GM19438 (cell line): Measurements from ENCODE around the gene CCDC88B.
"Not testable (repeated sequence)": the region's sequence is repeated elsewhere in the genome, so short reads cannot be mapped to it uniquely, and the experiment has no call there.

Experiments
- ATAC-seq: cut with Tn5 transposase; IDR thresholded peaks from one replicate; pipeline ENCODE4 v1.9.1; 2021; ENCODE audit warnings: low read depth; ENCODE audit not compliant: unreplicated experiment

Gene CCDC88B

DNA sequence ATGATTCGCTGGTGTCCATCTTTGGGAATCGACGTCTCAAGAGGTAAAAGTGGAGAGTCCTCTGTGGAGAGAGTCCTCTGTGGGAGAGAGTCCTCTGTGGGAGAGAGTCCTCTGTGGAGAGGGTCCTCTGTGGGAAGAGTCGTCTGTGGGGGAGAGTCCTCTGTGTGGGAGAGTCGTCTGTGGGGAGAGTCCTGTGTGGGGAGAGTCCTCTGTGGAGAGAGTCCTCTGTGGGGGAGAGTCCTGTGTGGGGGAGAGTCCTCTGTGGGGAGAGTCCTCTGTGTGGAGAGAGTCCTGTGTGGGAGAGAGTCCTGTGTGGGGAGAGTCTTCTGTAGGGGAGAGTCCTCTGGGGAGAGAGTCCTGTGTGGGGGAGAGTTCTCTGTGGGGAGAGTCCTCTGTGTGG lies 19.0 kb upstream of the CCDC88B start:
- ATAC-seq: no peak

- ATAC-seq: no peak
These were observed 18.5 kb upstream of the CCDC88B start for GRCh38 chr11:64321533-64321932.

DNA sequence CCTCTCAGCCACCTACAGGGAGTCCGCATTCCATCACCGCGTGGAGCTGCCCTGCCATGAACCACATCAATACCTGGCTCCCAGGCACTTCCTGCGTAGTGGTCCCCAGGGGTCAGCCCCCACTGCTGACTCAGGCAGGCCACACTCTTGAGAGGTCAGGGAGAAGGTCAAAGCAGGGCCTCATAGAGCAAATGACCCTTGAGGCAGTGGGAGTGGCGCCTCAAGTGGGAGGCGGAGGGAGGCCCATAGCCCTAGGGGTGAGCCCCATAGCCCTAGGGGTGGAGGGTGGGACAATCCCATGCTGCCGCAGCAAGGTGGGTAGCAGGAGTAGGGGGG lies 17.1 kb upstream of the CCDC88B start:
- ATAC-seq: no peak

GRCh38 chr11:64323373-64323772 lies 16.6 kb upstream of the CCDC88B start:
- no peak for ATAC-seq

GRCh38 chr11:64323984-64324383 lies 16.0 kb upstream of the CCDC88B start:
- not testable (repeated sequence) for ATAC-seq

DNA sequence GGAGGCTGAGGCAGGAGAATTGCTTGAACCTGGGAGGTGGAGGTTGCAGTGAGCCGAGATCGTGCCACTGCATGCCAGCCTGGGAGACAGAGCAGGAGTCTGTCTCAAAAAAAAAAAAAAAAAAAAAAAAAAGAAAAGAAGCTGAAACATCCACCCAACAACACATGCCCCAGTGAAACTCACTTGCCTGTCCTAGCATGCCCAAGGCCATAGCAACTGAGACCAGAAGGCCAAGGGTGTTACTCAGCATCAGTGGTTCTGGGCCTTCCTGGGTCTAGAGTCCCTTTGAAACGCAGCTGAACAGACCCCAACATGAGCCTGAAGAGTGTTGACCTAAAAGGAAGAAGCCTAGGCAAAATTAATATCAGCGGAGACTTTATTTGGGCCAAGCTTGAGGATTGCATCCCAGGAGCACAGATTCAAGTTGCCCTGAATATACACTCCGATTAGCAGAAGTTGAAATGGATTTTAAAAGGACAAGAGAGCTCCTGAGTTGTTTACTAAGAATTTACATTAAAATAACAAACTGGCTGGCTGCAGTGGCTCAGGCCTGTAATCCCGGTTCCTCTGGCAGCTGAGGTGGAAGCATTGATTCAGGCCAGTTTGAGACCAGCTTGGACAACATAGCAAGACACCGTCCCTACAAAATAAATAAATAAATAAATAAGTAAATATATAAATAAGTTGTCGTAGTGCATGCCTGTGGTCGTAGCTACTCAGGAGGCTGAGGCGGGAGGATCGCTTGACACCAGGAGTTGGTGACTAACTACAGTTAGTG lies 15.1 kb upstream of the CCDC88B start:
- no peak for ATAC-seq

DNA sequence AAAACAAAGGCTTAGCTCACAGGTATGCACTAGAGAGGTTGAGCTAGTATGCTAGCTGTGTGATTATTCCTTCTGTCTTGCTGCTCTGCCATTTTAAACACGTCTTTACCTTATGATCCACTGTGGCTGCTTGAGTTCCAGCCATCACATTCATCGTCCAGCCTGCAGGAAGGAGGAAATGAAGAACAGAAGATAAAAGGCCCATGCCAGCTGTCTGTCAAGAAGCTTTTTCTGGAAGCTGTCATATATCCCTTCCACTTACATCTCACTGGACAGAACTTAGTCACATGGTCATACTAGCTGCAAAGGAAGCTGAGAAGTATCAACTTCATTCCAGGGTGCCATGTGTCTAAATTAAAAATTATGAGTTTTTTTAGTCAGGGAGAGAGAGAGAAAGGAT lies 12.6 kb upstream of the CCDC88B start:
- no peak for ATAC-seq

- no peak for ATAC-seq
These were observed 12.0 kb upstream of the CCDC88B start for GRCh38 chr11:64327993-64328392.

DNA sequence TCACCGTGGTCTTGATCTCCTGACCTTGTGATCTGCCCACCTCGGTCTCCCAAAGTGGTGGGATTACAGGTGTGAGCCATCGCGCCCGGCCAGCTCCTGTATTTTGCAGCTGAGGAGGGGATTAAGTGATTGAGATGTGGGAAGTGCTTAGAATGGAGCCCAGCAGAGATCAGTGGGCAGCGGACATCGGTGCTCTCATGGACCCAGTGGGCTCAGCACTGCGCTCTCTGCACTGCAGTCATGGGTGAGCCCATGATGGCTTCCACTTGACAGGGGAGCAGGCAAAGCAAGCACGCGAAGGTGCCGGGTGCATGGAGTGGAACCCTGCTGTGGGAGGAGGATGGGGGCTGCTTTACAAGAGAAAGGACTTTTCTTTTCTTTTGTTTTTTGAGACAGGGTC lies 9.1 kb upstream of the CCDC88B start:
- no peak for ATAC-seq

GRCh38 chr11:64331569-64332371 lies 8.2 kb upstream of the CCDC88B start:
- ATAC-seq: peak; percentile 47

DNA sequence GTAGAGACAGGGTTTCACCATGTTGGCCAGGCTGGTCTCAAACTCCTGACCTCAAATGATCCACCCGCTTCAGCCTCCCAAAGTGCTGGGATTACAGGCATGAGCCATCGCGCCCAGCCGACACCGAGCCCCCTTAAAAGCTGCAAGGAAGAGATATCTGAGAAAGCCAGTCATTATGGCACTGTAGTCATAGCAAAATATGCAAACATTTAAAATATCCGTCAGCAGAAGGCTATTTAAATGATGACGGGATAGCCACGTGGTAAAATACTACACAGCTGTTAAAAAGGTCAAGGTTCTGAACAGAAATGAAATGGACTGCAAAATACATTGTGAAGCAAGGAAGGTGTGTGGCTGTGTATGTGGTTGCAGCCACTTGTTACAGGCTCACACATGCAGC lies 6.4 kb upstream of the CCDC88B start:
- ATAC-seq: no peak

GRCh38 chr11:64334764-64335735 lies 5.0 kb upstream of the CCDC88B start:
- ATAC-seq: peak; percentile 69

GRCh38 chr11:64337538-64338249 lies 2.3 kb upstream of the CCDC88B start:
- no peak for ATAC-seq

DNA sequence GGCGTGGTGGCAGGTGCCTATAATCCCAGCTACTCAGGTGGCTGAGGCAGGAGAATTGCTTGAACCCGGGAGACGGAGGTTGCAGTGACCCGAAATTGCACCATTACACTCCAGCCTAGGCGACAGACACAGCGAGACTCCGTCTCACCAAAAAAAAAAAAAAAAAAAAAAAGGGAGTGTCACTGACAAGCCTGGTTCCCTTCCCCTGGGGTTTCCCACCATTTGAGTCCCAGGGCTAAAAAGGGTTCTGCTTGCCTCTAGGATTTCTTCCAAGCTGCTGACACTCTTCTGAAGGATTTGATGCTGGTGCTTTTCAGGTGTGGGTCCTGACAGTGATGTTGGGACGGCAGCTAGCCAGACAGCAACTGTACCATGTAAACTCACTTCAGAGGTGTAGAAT lies 1.3 kb upstream of the CCDC88B start:
- ATAC-seq: no peak

DNA sequence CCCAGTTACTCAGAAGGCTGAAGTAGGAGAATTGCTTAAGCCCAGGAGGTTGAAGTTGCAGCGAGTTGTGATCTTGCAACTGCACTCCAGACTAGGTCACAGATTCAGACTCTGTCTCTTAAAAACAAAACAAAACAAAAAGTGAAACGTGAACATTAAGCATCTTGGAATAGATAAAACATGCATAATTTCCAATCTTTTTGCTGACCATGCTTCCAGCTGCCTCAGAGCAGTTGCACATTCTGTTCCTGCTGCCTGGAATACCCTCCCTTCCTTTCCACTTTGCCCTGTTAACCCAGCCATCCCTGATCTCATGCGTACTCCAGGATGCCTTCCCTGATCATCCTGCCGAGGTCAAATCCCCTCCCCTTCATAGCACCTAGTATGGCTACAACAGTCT lies 718 bp upstream of the CCDC88B start:
- ATAC-seq: no peak

DNA sequence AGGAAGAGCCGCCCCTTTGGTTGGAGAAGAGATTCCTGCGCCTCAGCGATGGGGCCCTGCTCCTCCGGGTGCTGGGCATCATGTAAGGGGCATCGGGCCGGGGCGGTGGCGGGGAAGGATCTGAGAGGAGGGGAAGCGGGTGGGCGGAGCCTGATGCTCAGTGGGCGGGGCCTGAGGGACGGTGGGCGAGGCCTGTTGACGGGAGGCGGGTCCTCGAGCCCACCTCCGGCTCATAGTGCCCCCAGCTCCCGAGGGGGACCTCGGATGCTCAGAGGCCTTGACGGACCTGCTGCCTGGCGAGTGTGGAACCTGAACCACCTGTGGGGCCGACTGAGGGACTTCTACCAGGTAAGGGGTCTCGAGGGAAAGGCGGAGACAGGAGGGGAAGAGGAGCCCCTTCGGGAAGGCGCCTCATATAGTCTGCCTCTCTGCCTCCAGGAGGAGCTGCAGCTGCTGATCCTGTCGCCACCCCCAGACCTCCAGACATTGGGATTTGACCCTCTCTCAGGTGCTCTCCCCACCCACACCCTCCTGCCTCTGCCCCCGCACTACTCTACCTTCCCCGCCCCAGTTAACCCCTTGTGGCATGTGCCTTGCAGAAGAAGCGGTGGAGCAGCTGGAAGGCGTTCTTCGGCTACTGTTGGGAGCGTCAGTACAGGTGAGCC lies 799 bp downstream of the CCDC88B start:
- peak; percentile 38 for ATAC-seq

DNA sequence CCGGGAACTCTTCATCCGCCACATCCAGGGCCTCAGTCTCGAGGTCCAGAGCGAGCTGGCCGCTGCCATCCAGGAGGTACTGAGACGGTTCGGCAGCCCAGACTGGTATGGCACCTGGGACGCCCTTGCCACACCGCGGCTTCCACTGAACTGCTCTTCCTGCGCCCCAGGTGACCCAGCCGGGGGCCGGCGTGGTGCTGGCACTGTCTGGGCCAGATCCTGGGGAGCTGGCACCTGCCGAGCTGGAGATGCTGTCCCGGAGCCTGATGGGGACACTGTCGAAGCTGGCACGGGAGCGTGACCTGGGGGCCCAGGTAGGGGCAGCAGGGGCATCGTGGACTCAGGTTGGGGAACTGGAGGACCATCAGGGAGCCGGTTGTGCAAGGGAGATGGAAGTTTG lies 1.4 kb downstream of the CCDC88B start:
- no peak for ATAC-seq

- ATAC-seq: peak; percentile 52
These were observed 2.1 kb downstream of the CCDC88B start for GRCh38 chr11:64341851-64342791.
